Thoracic aorta (tissue), 2 donors: ENCODE results near the gene DNASE1L1. TPM values are rescaled to one million over a fixed set of nuclear protein-coding genes. Genes with fewer than 3 reads are reported as not detected.

ENCODE experiments used
- ATAC-seq: fragments of 150-250 bp; one replicate; pipeline ENCODE4 v1.8.0; 2017; ENCODE audit warnings: low read depth; ENCODE audit not compliant: insufficient number of reproducible peaks, low FRiP score
- DNase-seq: peaks from one replicate; pipeline ENCODE4 v3.0.0-alpha.2; 2020; ENCODE audit warnings: low spot score
- H3K27ac ChIP-seq, 2 donors: fragments of 200-600 bp; sonication (generic); 1 replicate in 1 of 2; 2 replicates in 1 of 2; pipeline ENCODE4 v1.5.1; 2016; ENCODE audit warnings: mild to moderate bottlenecking in 2 of 2, moderate library complexity in 2 of 2
- H3K27me3 ChIP-seq: fragments of 200-600 bp; sonication (generic); replicated peaks from 2 replicates; pipeline ENCODE4 v1.6.0; 2016; ENCODE audit warnings: mild to moderate bottlenecking; ENCODE audit not compliant: insufficient read depth
- H3K36me3 ChIP-seq: fragments of 200-600 bp; sonication (generic); one replicate; pipeline ENCODE4 v1.5.1; 2016
- H3K4me1 ChIP-seq, 2 donors: fragments of 200-600 bp; sonication (generic); 1 replicate in 1 of 2; 2 replicates in 1 of 2; pipeline versions ENCODE4 v1.5.1 to v1.6.0; 2016; ENCODE audit warnings: low read depth in 2 of 2, mild to moderate bottlenecking in 1 of 2; ENCODE audit not compliant: control insufficient read depth in 1 of 2
- H3K4me3 ChIP-seq: fragments of 200-600 bp; sonication (generic); 2 replicates; pipeline ENCODE4 v1.5.1; 2016; ENCODE audit warnings: mild to moderate bottlenecking
- H3K9me3 ChIP-seq: fragments of 200-600 bp; sonication (generic); 2 replicates; pipeline ENCODE4 v1.5.1; 2016
- total RNA-seq, 2 donors: library from RNA; depleted of rRNA; stranded (reverse); fragments of >200 nt; gene quantifications; one replicate each; pipeline versions ENCODE4 v1.1.0 to v1.2.3, GENCODE V29; 2016
- TF ChIP-seq, protein P1 (sequence below): fragments of 200-600 bp; sonication (generic); IDR thresholded peaks from one replicate; pipeline ENCODE4 v1.5.1; 2019; ENCODE audit warnings: antibody characterized with exemption

The DNASE1L1 gene
- total RNA-seq, 2 donors from 2014 or later = 39.9 to 41.8 TPM

- Histone ChIP-seq H3K27ac (peak overlapping the region; percentile 92 to 97), H3K4me1 (peaks cover 11 to 61% of the 10 kb centered on the region in 2 donors)
Observed at GRCh38 chrX:154365052-154365600, 43.9 kb downstream of the DNASE1L1 start.

DNA sequence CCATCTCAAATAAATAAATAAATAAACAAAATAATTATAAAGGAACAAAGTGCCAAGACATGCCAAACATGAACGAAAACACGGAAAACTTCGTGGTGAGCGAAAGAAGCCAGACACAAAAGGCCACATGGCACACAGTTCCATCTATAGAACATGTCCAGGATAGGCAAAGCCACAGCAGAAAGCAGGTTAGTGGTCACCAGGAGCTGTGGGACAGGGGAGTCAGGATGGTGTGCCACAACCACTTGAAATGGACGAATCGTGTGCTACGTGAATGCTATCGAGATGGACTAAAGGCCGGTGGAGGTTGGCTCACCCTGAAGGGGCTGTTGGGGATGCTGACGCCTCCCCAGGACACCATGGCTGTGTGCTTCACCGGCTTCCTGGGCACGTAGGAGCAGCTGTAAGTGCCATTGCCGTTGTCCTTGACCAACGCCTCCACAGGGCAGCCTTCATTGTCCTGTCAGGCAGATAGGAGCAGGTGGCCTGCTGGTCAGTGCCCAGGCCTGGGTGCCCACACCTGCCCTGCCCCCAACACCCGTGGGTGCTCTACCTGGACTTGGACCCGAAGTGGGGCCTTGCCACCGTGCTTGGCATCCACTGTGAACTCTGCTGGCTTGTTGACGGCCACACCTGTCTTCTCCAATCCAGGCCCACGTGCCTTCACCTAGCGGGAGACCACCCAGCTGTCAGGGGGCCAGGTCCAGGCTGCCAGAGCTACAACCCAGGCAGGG lies 45.2 kb downstream of the DNASE1L1 start:
- TF ChIP-seq, protein P1, sequence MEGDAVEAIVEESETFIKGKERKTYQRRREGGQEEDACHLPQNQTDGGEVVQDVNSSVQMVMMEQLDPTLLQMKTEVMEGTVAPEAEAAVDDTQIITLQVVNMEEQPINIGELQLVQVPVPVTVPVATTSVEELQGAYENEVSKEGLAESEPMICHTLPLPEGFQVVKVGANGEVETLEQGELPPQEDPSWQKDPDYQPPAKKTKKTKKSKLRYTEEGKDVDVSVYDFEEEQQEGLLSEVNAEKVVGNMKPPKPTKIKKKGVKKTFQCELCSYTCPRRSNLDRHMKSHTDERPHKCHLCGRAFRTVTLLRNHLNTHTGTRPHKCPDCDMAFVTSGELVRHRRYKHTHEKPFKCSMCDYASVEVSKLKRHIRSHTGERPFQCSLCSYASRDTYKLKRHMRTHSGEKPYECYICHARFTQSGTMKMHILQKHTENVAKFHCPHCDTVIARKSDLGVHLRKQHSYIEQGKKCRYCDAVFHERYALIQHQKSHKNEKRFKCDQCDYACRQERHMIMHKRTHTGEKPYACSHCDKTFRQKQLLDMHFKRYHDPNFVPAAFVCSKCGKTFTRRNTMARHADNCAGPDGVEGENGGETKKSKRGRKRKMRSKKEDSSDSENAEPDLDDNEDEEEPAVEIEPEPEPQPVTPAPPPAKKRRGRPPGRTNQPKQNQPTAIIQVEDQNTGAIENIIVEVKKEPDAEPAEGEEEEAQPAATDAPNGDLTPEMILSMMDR = no peak
- H3K4me3 ChIP-seq = no peak overlapping the region
- ATAC-seq (no peak), DNase-seq (no peak)
- H3K9me3 ChIP-seq = no peaks in the 10 kb centered on the region
- H3K4me1 ChIP-seq = peaks cover 11 to 71% of the 10 kb centered on the region in 2 donors
- peak overlapping the region; percentile 38 to 97 for H3K27ac ChIP-seq
- no peaks in the 10 kb centered on the region for H3K27me3 ChIP-seq
- peaks cover 82% of the 10 kb centered on the region for H3K36me3 ChIP-seq

More at GRCh38 chrX:154365052-154365600, 43.9 kb downstream of the DNASE1L1 start:
- TF ChIP-seq, protein P1 = no peak
- H3K4me3 ChIP-seq = peak overlapping the region; percentile 83
- ATAC-seq (no peak), DNase-seq (no peak)
- peaks cover 73% of the 10 kb centered on the region for H3K36me3 ChIP-seq
- no peaks in the 10 kb centered on the region for H3K9me3 ChIP-seq
- H3K27me3 ChIP-seq = no peaks in the 10 kb centered on the region

- peaks cover 88% of the 10 kb centered on the region for H3K36me3 ChIP-seq
- ATAC-seq = no peak
- H3K4me3 ChIP-seq = no peak overlapping the region
- no peaks in the 10 kb centered on the region for H3K27me3 ChIP-seq
- H3K4me1 ChIP-seq = peaks cover 4 to 73% of the 10 kb centered on the region in 2 donors
- DNase-seq = no peak
- H3K27ac ChIP-seq = peak overlapping the region in 1 of 2 donors; percentile 28
- TF ChIP-seq, protein P1 = no peak
- no peaks in the 10 kb centered on the region for H3K9me3 ChIP-seq
Observed at GRCh38 chrX:154362085-154362742, 46.8 kb downstream of the DNASE1L1 start.

GRCh38 chrX:154360155-154360713 lies 48.8 kb downstream of the DNASE1L1 start:
- peaks cover 83% of the 10 kb centered on the region for H3K36me3 ChIP-seq
- DNase-seq (no peak), ATAC-seq (no peak)
- no peak overlapping the region for H3K4me3 ChIP-seq
- H3K9me3 ChIP-seq = no peaks in the 10 kb centered on the region
- H3K27ac ChIP-seq = peak overlapping the region; percentile 47 to 53
- TF ChIP-seq, protein P1 = no peak
- peaks cover 0 to 54% of the 10 kb centered on the region in 2 donors for H3K4me1 ChIP-seq
- no peaks in the 10 kb centered on the region for H3K27me3 ChIP-seq
